ENCODE measurements around the gene GRM5. TPM values are rescaled to one million over a fixed set of nuclear protein-coding genes. Genes with fewer than 3 reads are reported as not detected.
A peak's percentile ranks its signal among the peaks of the same experiment; 100 is the strongest.
"Not testable (repeated sequence)": the region's sequence is repeated elsewhere in the genome, so short reads cannot be mapped to it uniquely, and the experiment has no call there.

Gene GRM5
- total RNA-seq, 1 experiment from 2014 or later = not detected

DNA sequence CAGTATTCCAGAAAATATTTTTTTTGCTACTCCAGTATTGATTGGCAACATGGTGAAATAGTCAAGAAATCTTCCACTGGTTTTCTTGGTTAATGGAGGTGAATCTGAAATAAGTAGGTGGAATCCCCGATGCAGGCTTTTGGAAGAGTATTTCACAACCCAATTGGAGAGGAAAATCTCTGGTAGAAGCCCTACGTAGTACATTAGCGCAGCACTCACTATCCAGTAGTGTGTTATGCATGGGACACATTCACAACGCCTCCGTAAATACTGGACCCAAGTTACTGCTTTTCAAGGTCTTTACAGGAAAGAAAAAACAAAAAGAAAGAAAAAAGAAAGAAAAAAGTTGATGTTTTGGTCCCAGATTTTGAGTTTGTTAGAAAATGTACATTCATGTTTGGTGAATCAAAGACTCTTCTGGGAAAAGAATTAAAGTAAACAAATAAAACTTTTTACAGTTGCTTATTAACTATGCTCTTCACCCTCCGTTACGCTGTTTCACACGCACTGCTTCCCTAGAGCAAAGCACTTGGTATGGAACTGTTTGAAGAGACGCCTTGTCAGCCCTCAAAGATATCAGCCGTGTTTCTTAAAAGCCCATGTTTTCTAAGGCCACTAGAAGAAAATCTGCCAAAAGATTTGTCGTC lies 557.9 kb downstream of the GRM5 start:
- DNase-seq (ENCODE audit: low read depth) = no peak

DNA sequence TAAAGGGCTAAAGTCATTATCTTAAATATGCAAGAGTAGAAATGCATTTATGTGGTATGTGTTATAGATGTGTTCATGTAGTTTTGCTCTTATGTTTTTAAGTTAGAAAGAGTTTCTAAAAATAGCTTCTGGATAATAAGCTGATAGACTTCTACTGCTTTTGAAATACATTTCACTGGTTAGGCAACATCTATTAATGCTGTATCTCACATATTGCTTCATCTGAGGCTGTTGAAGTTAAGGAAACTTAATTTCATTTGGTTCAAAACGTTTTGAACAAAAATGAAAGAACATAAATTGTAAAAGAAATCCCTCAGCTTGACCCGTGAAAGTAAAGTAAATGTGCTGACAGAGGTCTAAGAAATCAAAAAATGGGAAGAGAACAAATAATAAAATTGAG lies 564.2 kb downstream of the GRM5 start:
- no peak for DNase-seq (ENCODE audit: low read depth)

DNA sequence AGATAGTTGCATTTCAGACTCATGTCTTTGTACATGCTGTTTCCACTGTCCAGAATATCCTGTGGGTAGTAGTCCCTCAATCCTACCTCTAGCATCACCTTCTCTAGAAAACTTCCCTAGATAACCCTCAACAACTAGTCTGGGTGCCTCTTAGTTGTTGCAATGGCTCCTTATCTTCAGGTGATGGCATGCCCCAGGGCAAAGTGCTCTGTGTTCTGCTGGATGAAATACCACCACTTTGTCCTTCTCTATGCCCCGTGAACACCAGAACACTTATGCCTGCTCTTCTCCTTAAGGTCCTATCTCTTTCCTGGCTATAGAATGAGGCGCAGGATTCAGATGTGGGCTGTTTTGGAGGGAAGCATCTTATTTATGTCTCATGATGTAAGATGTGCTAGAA lies 569.9 kb downstream of the GRM5 start:
- no peak for DNase-seq (ENCODE audit: low read depth)

DNA sequence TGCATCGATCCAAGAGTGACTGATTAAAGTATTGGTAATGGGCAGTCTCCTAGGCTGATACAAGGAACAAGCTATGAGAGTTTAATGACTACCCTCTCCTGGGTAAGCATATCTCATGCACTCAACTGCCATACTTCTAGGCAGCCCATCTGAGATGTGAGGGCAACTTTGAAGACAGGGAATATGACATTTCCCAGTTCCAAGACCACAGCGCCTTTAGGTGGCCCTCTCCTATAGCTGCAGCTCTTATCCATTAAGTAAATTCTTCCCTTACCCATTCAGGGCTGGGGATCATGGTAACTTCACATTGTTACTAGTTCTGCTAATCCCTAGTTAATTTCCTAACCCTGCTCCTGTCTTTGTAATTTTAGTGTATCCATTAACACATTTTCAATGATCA lies 570.9 kb downstream of the GRM5 start:
- no peak for DNase-seq (ENCODE audit: low read depth)

DNA sequence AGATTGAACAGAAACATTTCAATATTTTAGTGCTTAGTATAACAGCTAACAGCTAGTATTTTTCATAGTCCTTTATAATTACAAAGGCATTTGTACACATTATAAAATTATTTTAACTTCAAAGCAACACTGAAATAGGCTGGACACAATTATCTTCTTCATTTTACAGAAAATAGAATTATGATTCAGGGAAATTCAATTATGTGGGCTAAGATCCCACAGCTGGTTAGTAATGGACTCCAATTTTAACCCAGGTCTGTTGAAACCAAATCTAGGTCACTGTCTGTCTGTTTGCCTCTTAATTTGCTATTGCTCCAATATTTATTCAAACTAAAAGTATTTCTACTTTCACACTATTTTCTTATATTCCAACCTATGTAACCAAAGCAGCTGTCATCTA lies 574.1 kb downstream of the GRM5 start:
- DNase-seq (ENCODE audit: low read depth) = no peak

DNA sequence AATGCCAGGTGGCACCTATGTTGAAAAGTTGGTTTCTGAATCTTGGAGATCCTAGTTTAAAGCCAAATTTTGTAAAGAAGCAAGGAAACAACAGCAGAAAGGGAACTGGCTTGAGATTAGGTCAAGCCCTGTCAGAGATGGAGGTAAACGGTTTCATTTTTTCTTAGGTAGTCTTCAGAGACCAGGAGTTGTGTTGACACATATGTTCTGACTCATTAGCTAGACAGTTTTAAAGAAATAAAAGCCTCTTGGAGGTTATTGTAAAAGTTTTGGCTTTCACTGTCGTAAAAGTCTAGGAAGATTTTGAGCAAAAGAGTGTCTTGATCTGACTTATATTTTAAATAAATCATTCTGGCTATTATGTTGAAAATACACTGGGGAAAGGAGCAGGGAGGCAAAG lies 576.8 kb downstream of the GRM5 start:
- peak; percentile 25 for DNase-seq (ENCODE audit: low read depth)

DNA sequence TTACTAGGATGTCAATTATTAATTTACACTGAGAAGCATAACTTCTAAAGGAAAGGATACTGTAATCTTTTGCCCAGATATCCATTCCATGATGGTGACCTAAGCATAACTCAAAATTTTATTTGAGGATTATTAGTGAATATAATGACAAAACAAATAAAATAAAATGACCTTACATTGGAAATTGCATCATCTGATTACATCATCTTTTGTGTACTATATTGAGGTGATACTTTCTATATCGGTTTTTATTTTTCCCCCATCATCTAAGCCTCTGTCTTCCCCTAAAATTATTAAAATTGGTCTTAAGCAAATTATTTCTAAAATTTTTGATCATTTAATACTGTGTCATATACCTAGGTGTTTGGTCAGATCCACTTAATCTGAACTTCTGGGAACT lies 578.1 kb downstream of the GRM5 start:
- DNase-seq (ENCODE audit: low read depth) = no peak

DNA sequence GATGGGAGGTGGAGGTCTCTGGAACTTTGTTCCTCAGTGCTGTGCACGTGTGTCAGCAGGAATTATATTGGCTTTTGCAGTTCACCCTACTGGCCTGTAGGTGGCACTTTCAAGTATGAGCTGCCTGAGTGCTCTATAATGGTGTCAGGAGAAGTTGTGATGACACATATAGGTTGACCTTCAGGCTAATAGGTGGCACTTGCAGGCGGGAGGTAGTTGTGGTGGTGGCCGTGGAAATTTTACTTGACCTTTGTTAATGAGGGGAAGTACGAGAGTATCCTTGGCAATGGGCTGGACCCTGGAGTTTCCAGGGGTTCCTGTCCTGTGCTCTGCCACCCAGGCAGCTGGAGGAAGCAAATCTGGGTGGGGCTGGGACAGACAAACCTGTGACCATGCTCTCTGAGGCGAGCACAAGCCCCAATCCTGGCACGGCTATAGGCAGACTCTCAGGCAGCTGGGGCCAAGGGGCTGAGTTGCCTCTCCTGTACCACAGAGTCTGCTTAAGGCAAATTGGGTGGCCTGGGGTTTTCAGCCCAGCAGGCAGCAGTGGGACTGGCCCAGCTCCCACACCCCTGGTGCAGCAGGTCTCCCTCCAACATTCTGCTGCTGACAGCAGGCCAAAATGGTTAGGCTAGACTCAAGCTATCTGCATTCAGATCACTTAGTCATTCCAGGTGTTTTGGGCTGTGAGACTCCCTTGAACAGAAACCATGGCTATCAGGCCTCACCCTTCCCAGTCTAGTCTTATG lies 580.7 kb downstream of the GRM5 start:
- DNase-seq (ENCODE audit: low read depth) = peak; percentile 47

DNA sequence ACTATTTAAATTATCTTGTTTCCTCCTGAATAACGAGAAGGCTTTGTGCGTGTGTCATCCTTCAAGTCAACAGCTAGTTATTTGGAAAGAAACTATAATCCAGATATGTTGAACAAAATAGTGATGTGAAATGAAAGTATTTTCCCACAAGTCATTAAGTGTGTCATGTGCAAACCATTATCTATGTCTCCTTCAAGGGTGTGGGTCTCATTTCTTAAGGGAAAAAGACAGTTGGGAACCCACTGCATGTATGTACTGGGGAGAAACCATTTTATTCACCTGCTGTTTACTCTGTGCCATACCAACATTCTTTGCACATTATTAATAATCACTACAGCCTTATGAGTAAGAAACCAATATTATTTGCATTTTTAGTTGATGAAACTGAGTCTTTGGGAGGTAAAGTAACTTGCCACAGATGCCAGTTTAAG lies 582.9 kb downstream of the GRM5 start:
- DNase-seq (ENCODE audit: low read depth) = peak; percentile 18

DNA sequence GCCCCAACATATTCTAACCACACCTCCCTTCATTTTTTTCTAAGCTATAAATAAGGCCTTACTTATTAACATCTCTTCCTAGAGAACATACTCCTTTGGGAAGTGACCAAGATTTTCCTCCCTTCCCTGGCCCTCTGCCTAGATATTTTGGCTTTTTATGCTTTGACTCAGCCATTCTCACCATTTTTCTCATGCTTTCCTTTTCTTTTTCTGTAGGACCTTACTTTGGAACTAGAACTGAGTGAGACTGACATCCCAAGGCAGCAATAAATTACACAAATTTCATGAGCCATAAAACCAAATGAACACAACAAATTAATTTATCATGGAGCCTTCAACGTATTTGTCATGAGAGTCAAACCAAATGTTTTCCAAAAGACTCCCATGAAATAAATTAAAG lies 585.6 kb downstream of the GRM5 start:
- peak; percentile 91 for DNase-seq (ENCODE audit: low read depth)

DNA sequence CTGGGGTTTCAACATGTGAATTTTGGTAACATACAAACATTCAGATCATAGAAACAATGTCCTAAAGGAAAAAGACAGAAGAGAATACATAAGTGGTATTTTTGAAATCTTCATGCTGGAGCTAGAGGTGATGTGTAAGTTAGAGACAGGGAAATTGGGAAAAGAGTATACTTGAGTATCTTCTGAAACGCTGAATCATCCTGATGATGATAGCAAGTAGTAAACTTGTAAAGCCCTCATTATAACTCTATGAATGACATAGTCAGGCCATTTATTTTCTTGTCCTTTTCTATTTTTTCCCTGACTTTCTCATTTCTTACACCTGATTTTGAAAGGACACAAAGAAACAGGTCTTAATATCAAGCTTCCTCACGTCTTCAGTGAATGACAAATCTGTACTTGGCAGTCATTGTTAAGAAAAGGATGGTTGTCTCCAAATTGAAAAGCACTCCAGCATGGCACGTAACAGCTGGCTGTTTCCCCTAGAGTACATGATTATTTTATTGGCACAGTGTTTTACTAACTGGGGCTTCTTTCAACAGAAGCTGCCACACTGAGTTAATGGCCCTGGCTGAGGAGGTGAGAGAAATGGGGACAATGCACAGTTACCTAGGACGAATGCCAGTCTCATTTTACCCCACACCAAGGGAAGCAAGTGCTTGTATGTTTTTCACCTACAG lies 587.5 kb downstream of the GRM5 start:
- no peak for DNase-seq (ENCODE audit: low read depth)

DNA sequence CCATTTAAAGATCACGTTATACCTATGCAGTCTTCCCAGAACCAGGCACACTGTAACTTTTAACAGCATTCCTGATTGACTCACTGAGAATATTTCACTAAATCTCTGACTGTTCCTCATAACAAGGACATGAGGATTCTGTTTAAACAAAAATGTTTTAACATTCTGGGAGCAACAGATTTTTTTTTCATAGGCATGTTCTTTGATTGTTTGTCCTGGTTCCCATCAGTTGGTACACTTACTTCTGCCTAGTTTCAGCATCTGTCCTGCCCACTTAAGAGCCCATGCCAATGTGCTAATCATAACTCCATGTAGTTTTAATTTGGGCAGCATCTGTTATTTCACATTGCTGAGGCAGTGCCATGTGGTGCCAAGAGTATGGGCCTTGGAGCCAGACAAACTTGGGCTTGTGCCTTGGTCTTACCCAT lies 589.8 kb downstream of the GRM5 start:
- DNase-seq (ENCODE audit: low read depth) = peak; percentile 39

DNA sequence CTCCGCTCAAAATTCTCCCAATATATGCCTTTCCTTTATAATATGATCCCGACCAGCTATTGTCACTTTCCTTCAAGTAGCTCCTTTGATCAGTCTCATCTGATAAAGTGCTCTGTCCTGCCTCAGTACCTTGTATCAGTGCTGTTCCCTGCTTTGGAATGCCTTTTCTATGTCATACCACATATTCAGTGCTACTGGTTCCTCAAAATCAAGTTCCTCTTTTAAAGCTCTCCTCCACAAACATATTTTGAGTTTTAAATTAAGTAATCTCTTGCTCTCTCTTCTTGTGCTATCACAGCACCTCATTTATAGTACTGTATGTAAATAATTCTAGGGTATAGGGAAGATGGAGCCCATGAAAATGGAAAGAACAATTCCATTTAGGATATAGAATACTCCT lies 591.1 kb downstream of the GRM5 start:
- DNase-seq (ENCODE audit: low read depth) = no peak

DNA sequence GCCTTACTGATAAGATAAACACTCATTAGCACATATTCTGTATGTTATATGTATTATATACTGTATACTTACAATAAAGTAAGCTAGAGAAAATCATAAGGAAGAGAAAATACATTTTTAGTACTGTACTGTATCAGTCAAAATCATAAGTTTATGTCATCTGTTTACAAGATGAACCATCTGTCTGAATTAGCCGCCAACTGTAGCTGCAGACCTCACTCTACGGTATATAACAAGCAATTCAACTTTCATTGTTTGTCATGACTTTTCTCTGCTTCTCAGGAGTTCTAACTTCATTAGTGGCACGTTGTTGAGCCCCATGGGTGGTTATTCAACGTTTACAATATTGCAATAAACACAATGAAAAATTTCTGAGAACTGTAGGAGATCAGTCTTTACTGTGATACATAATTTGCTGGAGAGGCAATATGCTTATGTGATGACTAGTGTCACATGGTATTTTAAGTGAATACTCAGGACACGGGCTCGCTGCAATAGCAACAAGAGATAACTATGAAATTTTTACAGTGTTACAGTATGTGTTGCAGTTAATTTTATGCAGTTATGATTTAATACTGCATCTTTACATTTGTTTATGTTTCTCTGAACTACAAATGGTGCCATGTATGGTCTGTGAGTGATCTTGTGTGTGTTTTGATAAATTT lies 596.1 kb downstream of the GRM5 start:
- DNase-seq (ENCODE audit: low read depth) = no peak

DNA sequence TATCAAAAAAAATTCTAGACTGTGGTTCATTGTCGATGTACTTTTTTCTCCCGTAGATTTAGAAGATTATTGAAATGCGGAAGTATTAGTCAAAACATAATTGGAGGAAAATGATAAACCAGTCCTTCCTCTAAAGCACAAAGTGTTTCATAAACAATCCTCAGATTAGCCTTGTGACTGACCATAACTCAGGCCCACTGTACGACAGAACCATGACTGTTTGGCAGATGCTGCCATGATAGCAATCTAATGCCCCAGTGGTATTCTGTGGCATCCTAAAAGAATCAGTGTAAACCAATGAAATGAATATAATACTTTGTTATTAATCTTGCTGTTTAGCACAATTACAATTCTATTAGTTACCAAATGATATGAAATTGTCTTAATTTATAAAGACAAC lies 601.3 kb downstream of the GRM5 start:
- no peak for DNase-seq (ENCODE audit: low read depth)

DNA sequence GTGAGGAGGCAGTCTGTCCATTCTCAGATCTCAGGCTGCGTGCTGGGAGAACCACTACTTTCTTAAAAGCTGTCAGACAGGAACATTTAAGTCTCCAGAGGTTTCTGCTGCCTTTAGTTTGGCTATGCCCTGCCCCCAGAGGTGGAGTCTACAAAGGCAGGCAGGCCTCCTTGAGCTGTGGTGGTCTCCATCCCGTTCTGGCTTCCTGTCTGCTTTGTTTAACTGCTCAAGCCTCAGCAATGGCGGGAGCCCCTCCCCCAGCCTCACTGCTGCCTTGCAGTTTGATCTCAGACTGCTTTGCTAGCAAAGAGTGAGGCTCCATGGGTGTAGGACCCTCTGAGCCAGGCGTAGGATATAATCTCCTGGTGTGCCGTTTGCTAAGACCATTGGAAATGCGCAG lies 602.5 kb downstream of the GRM5 start:
- not testable (repeated sequence) for DNase-seq (ENCODE audit: low read depth)

DNA sequence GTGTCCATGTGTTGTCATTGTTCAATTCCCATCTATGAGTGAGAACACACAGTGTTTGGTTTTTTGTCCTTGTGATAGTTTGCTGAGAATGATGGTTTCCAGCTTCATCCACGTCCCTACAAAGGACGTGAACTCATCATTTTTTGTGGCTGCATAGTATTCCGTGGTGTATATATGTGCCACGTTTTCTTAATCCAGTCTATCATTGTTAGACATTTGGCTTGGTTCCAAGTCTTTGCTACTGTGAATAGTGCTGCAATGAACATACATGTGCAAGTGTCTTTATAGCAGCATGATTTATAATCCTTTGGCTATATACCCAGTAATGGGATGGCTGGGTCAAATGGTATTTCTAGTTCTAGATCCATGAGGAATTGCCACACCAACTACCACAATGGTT lies 607.7 kb downstream of the GRM5 start:
- DNase-seq (ENCODE audit: low read depth) = not testable (repeated sequence)

DNA sequence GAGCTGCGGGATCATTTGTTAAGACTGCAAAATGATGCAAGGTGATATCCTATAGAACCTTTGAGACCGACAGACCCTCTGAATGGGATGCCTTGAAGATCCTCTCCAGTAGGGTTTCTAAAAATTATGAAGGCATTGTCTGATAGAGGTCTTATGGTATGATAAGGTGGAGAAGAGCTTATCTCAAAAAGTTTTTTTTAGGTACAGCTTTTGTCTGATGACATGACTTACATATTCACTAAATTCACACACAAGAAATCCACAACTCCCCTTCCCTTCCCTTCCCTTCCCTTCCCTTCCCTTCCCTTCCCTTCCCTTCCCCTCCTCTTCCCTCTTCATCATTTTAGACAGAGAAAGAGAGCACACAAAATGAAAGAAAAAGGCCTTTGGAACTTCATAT lies 609.8 kb downstream of the GRM5 start:
- no peak for DNase-seq (ENCODE audit: low read depth)

DNA sequence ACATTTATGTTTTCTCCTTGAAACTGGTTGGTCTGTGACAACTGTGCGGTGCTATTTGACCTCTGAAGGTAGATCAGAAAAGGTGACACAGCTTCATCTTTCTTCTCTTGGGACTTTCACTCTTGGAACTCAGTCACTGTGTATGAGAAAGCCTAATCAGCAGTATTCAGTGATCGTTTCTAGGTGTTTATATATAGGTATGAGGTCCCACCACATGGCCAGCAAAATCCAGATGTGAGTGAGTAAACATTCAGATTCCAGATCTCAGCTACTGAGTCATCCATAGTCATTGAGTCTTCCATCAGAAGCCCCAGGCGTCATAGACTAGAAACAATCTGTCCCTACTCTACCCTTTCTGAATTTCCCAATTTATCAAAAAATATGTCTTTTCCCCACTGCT lies 610.9 kb downstream of the GRM5 start:
- DNase-seq (ENCODE audit: low read depth) = no peak

Measured in LHCN-M2 (cell line).